ENCODE measurements around the gene C20orf204. TPM values are rescaled to one million over a fixed set of nuclear protein-coding genes. Genes with fewer than 3 reads are reported as not detected.

The C20orf204 gene
- total RNA-seq, 2 donors from 2014 or later, result 0.52 to 3.0 TPM

- ATAC-seq (no peak), DNase-seq (no peak)
- peaks cover 11 to 42% of the 10 kb centered on the region in 2 donors for H3K36me3 ChIP-seq (replicated peaks in 1 of 2; ENCODE audit: insufficient read depth in 1 of 2, low read depth in 2 of 2)
- H3K4me3 ChIP-seq, result no peak overlapping the region
- no peaks in the 10 kb centered on the region for H3K9me3 ChIP-seq
- peaks cover 20% of the 10 kb centered on the region for H3K4me1 ChIP-seq
- no peak overlapping the region for H3K27ac ChIP-seq
- no peak for TF ChIP-seq CTCF (IDR thresholded peaks at IDR 0.05)
- TF ChIP-seq POLR2A (IDR thresholded peaks at IDR 0.05), result no peak
- no peaks in the 10 kb centered on the region for H3K27me3 ChIP-seq
- intact Hi-C loops (cut with DNase I), result no loop called here
- 93 to 94% methylated on average over 14 to 23 of the region's 24 CpGs for WGBS, 2 donors
These were observed 7.8 kb upstream of the C20orf204 start for GRCh38 chr20:64027981-64028685.

GRCh38 chr20:64029293-64030117, 6.5 kb upstream of the C20orf204 start:
- no peak overlapping the region for H3K27ac ChIP-seq
- H3K36me3 ChIP-seq (replicated peaks in 1 of 2; ENCODE audit: insufficient read depth in 1 of 2, low read depth in 2 of 2), result peaks cover 11 to 41% of the 10 kb centered on the region in 2 donors
- no peak for DNase-seq
- TF ChIP-seq POLR2A (IDR thresholded peaks at IDR 0.05) (no peak), CTCF (IDR thresholded peaks at IDR 0.05) (no peak)
- peaks cover 7% of the 10 kb centered on the region for H3K4me1 ChIP-seq
- H3K9me3 ChIP-seq, result no peaks in the 10 kb centered on the region
- intact Hi-C loops (cut with DNase I), result no loop called here
- 91 to 95% methylated on average over 30 to 37 of the region's 38 CpGs for WGBS, 2 donors
- no peaks in the 10 kb centered on the region for H3K27me3 ChIP-seq
- no peak for ATAC-seq
- no peak overlapping the region for H3K4me3 ChIP-seq

- intact Hi-C loops (cut with DNase I), result no loop called here
- H3K27ac ChIP-seq, result no peak overlapping the region
- no peak for DNase-seq
- 85 to 92% methylated on average over 10 to 20 of the region's 20 CpGs for WGBS, 2 donors
- H3K4me3 ChIP-seq, result no peak overlapping the region
- H3K27me3 ChIP-seq, result no peaks in the 10 kb centered on the region
- H3K36me3 ChIP-seq (replicated peaks in 1 of 2; ENCODE audit: insufficient read depth in 1 of 2, low read depth in 2 of 2), result peaks cover 11 to 34% of the 10 kb centered on the region in 2 donors
- no peaks in the 10 kb centered on the region for H3K4me1 ChIP-seq
- no peak for ATAC-seq
- H3K9me3 ChIP-seq, result no peaks in the 10 kb centered on the region
- TF ChIP-seq CTCF (IDR thresholded peaks at IDR 0.05) (no peak), POLR2A (IDR thresholded peaks at IDR 0.05) (no peak)
These were observed 5.4 kb upstream of the C20orf204 start for GRCh38 chr20:64030371-64031134.

GRCh38 chr20:64031822-64032314, 4.1 kb upstream of the C20orf204 start:
- ATAC-seq (no peak), DNase-seq (no peak)
- Histone ChIP-seq H3K27me3 (no peaks in the 10 kb centered on the region), H3K9me3 (no peaks in the 10 kb centered on the region), H3K27ac (no peak overlapping the region), H3K36me3 (replicated peaks in 1 of 2; ENCODE audit: insufficient read depth in 1 of 2, low read depth in 2 of 2) (peaks cover 10 to 23% of the 10 kb centered on the region in 2 donors), H3K4me1 (no peaks in the 10 kb centered on the region), H3K4me3 (no peak overlapping the region)
- TF ChIP-seq POLR2A (IDR thresholded peaks at IDR 0.05) (no peak), CTCF (IDR thresholded peaks at IDR 0.05) (no peak)
- intact Hi-C loops (cut with DNase I), result no loop called here
- 87 to 92% methylated on average over 4 to 18 of the region's 19 CpGs for WGBS, 2 donors
